A204.1 (cell line): ENCODE data around the gene HTRA3.
"Not testable (repeated sequence)": the region's sequence is repeated elsewhere in the genome, so short reads cannot be mapped to it uniquely, and the experiment has no call there.

Source experiments
- FAIRE-seq: peaks from 2 replicates; lab custom pipeline; 2012; peaks lifted over from hg19 to GRCh38; lab: Jason Lieb, UNC

The HTRA3 gene

DNA sequence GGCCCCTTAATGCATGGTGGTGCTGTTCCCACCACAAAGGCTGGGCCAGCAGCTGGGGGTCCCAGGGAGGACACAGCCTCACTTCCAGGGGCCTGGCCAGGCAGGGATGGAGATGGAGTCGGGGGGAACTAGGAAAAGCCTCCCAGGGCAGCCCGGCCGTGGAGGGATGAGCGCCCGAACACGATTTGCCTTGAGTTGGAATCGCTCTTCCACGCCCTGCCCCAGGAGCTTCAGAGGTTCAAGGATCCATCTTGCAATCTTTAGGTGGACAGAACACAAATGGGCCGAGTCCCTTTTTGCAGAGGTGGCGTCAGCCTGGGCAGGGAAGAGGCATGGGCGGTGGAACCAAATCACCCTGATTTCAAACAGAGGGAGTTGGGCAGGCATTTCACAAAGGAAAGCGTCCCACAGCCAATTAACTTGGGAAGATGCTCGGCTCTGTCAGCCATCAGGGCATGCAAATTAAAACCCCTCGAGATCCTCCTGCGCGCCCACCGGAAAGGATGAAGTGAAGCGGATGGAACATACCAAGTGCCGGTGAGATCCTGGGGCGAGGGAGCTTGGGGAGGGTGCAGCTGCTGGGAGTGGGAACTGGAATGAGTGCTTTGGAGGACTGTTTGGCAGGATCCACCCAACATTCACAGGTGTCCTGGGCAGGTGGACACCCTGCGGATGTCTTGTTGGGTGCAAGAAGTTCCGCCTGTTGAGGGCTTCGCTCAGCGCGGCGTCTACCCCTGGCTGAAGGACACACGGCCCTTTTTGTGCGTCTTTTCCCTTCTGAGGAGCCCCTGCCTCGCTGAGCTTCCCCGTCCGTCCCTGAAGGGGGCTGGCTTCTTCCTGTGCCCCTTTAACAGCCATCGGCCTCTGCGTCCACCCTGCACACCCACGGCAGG is 75.7 kb downstream of the HTRA3 start:
- no peak for FAIRE-seq

DNA sequence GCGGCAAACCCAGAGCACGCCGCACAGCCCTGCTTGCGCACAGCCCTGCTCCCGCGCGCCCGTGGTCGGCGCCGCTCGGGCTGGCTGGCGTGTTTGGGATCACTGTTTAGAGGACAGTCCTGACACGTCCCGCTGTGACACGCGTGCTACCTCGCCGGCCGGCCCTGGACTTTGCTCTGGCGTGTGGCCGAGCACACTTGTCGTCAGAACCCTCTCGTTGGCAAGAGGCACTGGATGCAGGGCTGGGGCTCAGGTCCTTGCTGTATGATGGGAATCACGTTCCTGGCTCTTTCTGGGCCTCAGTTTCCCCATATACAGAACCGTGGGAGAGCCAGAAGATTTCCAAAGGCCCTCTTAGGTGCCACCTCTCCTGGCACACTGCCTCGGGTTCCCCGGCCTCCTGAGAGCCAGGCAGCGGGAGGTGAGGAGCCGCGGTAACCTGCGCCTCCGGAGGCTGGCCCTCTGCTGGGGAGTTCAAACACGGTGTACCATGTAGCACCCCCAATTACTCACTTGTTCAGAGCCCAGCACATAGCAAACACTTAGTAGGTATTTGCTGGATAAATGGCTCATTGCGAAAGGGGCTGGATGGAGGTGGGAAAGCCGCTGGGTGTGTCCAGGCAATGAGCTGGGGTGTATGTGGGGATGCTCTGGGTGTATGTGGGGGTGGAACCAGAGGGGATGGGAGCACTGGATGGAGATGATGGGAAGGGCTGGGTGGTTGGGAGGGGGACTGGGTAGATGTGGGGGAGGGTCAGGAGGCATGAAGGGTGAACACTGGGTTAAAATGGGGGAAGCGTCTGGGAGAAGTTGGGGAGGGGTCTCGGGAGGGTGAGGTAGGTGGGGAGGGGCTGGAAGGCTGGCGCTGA is 76.6 kb downstream of the HTRA3 start:
- no peak for FAIRE-seq

DNA sequence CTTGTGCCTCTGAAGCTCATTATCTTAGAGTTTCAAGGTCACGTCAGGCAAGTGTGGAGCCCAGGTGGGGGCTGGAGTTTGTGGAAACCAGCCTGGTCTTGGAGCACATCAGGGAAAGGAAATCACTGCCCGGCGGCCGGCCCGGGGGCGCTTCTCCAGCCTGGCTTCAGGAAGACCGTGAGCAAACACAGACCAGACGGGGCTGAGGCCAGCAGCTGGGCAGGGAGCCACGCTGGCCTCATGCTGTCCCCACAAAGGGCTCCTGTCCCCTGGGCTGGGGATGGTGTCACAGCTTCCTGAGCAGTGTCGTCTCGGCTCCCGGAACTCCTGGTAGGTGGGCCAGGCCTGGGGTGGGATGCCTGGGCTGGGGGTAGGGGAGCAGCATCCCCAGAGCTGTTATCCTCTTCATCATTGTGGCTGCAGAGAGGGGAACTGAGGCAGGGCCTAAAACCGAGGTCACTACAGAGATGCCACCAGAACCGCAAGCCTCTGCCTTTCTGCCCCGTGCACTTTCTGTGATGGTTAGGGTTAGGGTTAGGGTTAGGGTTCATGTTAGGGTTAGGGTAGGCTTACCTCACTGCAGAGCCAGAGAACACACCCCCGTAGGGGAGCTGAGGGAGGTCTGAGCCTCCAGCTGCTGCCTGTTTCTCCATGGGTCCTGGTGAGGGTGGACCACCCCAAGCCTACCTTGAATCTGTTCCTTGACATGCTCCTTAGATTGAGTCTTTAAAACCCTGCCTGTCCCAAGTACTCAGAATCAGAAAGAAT is 77.5 kb downstream of the HTRA3 start:
- no peak for FAIRE-seq

DNA sequence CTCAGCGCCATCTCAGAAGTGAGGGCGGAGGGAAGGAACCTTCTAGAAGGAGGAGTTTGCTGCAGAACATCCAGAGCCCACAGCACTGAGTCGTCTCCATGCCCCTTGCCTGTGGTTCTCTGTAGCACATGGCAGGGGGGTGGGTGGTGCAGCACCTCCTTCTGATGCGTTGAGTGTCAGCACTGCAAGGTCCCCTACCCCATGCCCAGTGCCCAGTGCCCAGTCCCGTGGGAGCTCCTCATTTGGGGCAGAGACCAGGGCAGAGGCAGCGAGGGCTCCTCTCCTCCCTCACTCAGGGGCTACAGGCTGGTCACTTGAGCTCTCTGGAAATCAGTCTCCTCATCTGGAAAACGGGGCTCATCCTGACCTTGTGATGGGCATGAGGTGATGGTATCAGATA is 78.1 kb downstream of the HTRA3 start:
- FAIRE-seq, result no peak

DNA sequence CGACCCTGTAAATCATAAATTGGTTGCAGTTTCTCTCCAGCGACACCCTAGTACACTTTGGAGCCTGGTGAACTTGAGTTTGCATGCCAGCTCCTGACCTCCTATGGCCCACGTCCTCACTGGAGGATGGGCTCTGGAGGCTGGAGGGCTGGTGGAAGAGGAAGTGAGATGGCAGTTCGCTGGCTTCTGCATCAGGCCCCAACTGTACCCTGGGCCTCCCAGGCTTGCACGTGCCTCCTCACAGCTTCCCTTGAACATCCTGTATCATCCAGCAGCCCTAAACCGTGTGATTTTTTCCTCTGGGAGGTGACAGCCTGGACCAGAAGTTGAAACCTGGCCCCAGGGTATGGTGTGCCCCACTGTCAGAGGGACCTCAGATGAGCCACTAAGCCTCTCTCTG is 78.5 kb downstream of the HTRA3 start:
- no peak for FAIRE-seq

DNA sequence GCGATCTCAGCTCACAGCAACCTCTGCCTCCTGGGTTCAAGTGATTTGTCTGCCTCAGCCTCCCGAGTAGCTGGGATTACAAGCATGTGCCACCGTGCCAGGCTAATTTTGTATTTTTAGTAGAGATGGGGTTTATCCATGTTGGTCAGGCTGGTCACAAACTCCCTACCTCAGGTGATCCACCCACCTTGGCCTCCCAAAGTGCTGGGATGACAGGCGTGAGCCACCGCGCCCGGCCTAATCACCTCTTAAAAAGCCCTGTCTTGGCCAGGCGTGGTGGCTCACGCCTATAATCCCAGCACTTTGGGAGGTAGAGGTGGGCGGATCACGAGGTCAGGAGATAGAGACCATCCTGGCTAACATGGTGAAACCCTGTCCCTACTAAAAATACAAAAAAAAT is 79.7 kb downstream of the HTRA3 start:
- not testable (repeated sequence) for FAIRE-seq

DNA sequence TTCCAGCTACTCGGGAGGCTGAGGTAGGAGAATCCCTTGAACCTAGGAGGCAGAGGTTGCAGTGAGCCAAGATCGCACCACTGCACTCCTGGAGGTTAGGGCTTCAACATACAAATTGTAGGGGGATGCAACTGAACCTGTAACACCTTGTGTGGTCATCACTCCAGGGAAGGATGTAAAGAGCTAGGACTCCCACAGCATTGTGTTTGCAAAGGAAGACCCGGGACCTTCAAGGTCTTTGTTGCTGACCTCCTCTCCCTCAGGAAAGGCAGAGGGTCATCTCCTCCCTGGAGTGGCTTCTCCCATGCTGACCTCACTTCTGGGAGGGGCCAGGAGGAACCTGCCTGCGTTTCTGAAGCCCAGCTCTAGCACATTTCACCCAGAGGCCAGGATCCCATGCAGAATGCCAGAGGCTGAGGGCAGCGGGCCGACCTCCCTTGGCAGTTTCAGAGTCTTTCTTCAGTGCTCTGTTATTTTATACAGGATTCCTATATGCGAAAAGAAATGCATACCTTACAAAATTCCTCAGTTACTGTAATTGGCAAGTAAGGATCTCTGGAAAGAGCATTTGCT is 80.2 kb downstream of the HTRA3 start:
- FAIRE-seq, result no peak

DNA sequence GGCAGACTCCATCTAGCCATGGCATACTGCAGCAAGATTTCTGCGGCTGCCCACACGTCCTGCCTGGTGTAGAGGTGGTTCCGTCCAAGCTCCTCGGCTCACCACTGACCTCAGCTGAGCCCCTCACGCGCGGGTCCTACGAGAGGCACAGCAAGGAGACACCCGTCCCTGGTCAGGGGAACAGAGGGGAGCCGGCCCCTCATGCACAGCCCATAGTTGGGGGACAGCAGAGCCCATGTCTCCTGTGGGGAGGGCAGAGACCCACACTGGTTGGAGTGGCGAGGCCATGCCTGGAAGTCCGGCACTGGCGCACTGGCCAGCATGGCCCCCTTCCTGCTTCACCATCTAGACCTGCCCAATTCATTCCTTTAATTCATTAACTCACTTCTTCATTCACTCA is 80.8 kb downstream of the HTRA3 start:
- FAIRE-seq, result no peak

DNA sequence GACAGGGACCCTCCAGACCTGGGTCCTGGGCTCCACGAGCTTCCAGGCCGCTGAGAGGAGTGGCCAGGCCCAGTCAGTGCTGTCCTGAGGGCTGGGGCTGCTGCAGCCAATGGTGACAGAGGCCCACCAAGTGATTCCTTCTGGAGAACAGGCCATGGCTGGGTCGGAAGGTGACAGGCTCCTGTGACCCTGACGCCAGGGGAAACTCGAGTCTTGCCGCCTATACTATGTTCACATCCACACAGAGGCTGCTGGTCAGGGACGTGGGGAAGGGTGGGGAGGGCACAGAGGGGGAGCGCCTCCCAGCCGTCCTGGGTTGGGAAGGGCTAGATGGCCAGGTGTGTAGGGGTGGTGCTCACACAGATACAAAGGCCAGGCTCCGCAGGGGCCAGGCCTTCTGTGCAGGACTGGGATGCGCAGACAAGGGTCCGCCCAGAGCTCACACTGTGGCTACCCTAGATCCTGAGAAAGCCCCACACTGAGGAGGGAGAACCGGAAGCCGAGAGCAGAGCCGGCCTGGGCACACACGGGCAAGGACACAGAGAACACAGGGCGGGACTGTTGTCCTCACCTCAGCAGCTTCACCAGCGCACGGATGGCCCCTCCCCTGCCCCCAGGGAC is 81.4 kb downstream of the HTRA3 start:
- no peak for FAIRE-seq

DNA sequence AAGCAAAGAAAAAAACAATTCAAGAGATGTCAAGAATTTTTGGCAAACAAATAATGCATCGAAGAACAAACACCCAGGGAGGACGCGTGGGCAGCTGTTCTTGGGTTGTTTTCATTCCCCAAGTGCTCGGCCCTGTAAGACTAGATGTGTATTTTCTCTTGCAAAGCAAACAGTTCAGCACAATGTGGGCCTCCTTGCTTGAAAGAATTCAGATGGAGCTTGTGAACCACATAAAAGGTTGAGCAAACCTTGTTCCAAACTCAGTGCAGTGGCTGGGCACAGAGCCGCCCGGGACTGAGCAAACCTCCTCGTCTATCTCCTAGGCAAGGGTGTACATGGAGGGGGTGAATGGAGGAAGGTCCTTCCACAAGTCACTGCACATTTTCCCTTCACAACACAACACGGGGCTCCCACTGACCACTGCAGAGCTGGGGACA is 82.4 kb downstream of the HTRA3 start:
- FAIRE-seq, result no peak

DNA sequence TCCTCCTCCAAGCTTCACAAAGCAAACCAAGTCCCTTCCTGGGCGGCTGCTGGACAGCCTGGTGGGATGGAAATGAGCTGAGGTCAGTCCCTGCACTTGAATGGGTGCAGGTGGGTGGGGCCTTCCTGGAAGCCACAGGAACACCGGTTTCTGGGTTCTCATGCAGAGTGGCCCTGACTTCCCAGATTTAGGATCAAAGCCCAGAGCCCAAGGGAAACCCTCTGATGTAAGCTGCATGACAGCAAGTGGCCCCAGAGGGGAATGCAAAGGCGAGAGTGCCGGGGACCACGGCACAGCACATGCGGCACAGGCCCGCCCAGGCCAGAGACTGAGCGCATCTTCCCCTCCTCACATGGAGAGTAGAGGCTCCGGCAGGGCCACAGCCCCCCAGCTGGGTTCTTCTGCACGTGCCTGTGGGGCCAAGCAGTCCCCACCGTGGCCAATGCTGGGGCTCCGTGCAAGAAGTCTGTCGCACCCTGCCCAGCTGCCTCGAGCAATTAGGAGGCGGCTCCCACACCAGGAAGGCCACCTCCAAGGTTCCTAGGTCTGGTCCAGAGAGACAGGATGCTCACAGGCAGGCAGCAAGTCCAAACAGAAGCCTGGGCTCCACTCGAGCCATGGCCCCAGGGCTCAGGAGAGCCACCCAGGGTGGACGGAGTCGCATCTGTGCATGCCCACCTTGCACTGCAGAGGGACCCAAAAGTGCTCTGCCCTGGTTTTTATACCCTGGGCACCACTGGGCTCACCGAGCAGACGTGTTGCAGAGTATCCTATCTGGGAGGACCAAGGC is 83.0 kb downstream of the HTRA3 start:
- FAIRE-seq, result no peak

DNA sequence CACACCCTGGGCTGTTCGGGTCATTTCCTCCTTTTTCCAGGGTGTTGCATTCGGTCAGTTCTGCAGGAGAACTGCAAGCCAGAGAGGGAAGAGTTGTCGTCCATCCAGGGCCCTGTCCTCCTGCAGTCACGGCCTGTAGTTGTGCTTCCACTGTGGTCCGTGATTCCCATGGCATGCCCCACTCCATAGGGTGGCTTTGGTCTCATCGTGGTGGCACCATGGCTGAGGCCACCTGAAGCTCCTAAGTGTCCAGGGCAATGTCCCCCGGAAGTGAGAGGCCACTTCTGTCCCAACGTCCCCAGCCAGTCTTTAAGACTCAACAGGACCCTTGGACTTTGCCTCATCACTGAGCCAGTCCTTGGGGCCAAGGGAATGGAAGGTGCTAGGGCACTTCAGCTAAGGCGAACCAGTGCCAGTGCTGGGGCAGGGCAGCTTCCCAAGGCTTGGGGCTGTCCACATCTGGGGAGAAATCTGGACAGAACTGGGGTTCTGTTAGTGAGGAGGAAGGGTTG is 83.7 kb downstream of the HTRA3 start:
- FAIRE-seq, result no peak

DNA sequence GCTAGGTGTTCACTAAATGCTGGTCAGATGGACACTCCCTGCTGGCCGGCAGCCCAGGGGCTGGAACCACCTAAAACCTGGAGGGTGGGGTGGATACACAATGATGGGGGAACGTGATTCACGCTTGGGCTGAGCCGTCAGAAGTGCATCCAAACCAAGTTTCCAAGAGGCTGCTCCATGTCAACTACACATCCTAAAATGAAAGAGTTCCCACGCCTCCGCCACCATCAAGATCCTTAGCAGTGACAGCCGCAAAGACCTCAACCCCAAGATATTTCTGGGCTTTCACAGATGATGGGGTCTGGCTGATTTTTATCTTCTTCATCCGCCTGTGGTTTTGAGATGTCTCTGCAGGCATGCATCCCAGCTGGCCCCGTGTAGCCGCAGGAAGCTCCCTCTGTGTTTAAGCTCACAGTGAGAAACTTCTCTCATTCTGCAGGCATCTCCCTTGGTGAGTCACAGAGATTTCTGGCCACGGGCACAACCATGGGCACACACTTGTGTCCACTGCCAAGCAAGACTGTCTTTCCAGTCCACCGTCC is 84.4 kb downstream of the HTRA3 start:
- no peak for FAIRE-seq

DNA sequence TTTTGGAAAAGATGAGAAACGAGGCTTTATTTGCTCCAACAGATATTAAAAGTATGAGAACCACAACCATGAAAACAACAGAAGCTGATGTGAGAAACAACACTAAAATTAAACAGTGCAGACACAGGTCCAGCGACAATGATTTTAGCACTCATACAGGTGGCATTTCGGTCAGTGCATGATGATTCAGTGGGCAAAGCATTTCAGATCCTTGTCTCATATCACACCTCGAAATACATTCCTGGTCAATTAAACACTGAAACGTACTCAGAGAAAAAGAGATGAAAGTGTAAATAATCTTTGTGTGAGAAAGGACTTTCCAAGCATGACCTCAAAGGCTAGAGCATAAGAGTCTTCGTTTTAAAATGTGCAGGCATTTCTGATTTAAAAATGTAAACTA is 85.8 kb downstream of the HTRA3 start:
- no peak for FAIRE-seq

DNA sequence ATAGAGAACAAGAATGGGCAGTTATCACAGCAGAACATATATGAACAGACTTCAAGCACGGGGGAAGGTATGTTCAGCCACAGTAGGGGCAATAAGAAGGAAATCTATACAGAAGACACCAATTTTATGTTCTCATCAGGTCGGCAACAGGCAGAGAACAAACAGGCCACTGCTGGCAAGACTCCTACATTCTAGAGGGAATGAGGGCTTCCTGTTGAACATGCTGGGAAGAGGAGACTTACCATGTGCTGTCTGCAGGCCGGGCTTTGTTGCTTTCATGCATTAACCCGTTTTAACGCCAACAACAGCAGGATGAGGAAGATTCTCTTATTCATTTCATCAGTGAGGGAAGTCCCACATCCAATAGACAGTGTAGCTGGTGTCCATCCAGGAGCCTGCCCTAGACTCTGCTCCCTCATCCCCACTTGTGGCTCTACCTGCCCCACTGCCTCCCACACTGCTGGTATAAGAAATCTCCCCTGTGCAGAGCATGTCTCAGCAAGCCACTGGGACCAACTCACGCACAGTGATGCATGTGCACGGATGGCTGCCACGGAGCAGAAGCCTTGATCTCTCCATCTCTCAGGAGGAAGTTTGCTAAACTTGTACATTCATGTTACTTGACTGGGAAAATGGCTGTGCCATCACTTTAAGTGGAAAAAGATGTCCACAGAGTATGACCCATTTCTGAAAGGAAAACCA is 86.5 kb downstream of the HTRA3 start:
- FAIRE-seq, result no peak
